GM12865 (cell line): ENCODE data around the gene BCL10.
A peak's percentile ranks its signal among the peaks of the same experiment; 100 is the strongest.

Source experiments
- DNase-seq: peaks from one replicate; pipeline ENCODE4 v3.0.0; 2010; ENCODE audit warnings: low read depth
- H3K4me3 ChIP-seq: 2 replicates; pipeline ENCODE4 v1.5.1; 2011; ENCODE audit warnings: mild to moderate bottlenecking, low read depth, low read length, control low read depth
- TF ChIP-seq, protein P1 (sequence below): IDR thresholded peaks from 2 replicates; pipeline ENCODE4 v1.5.1; 2011; ENCODE audit warnings: low read length, control low read depth, low read depth, inconsistent platforms; ENCODE audit not compliant: insufficient read depth; ENCODE audit errors: missing control alignments

The BCL10 gene

DNA sequence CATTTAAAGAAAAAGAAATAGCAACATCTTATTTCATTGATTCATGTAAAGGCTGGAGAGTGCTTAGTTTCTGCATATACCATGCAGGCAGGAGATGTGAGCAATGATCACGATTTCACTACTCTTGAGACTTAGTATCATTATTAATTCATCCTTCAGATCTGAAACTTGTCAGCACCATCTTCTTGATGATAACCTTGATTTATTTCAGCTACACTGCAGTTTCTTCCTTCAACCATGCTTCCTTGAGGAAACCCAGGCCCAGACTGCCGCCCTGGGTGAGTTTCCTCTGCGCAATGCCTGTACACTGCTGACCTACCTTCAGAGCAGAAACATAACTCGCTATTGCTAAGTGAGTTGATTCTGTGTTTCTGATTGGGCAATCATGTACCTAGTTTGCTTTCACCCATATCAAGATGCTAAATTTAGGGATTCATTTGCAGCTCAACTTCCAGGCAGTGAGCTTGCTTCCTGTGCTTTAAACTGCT, 13.5 kb upstream of the BCL10 start:
- TF ChIP-seq, protein P1, sequence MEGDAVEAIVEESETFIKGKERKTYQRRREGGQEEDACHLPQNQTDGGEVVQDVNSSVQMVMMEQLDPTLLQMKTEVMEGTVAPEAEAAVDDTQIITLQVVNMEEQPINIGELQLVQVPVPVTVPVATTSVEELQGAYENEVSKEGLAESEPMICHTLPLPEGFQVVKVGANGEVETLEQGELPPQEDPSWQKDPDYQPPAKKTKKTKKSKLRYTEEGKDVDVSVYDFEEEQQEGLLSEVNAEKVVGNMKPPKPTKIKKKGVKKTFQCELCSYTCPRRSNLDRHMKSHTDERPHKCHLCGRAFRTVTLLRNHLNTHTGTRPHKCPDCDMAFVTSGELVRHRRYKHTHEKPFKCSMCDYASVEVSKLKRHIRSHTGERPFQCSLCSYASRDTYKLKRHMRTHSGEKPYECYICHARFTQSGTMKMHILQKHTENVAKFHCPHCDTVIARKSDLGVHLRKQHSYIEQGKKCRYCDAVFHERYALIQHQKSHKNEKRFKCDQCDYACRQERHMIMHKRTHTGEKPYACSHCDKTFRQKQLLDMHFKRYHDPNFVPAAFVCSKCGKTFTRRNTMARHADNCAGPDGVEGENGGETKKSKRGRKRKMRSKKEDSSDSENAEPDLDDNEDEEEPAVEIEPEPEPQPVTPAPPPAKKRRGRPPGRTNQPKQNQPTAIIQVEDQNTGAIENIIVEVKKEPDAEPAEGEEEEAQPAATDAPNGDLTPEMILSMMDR: no peak
- peak; percentile 61 for DNase-seq
- H3K4me3 ChIP-seq: no peak overlapping the region

DNA sequence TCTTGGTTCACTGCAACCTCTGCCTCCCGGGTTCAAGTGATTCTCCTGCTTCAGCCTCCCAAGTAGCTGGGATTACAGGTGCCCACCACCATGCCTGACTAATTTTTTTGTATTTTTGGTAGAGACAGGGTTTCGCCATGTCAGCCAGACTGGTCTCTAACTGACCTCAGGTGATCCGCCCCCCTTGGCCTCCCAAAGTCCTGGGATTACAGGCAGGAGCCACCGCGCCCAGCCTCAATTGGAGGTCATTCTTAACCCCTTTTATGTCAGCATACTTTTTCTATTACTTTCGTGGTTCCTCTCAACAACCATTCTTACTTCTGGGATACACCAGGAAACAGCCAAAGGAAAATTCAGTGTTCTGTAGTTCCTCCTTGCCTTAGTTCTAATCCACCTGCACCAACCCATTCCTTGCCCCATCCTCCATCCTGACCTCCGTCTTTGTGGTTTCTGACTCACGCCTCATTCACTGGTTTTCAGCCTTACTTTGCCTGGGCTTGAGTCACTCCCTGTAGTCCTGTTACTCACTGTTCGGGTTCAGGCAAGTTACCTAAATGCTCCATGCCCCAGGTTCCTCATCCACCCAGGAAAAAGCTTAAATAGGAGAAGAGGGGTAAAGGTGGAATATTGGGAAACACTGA, 12.9 kb upstream of the BCL10 start:
- no peak for DNase-seq
- no peak overlapping the region for H3K4me3 ChIP-seq
- TF ChIP-seq, protein P1: no peak

DNA sequence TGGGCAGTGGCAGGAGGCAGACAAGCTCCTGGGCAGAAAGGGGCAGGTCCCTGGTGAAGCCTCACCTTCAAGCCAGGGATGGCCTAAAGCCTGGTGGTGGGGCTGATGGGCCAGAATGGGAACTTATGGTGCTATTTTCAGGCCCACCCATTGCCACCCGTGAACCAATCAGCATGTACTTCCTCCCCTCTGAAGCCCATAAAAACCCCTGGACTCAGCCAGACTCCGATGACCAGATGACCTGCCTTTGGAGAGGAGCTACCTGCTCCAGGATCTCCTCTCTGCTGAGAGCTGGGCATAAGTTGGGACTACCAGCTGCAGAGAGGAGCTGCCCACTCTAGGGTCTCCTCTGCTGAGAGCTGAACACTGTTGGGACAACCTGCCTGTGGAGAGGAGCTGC, 7.8 kb upstream of the BCL10 start:
- no peak overlapping the region for H3K4me3 ChIP-seq
- TF ChIP-seq, protein P1: no peak
- no peak for DNase-seq

DNA sequence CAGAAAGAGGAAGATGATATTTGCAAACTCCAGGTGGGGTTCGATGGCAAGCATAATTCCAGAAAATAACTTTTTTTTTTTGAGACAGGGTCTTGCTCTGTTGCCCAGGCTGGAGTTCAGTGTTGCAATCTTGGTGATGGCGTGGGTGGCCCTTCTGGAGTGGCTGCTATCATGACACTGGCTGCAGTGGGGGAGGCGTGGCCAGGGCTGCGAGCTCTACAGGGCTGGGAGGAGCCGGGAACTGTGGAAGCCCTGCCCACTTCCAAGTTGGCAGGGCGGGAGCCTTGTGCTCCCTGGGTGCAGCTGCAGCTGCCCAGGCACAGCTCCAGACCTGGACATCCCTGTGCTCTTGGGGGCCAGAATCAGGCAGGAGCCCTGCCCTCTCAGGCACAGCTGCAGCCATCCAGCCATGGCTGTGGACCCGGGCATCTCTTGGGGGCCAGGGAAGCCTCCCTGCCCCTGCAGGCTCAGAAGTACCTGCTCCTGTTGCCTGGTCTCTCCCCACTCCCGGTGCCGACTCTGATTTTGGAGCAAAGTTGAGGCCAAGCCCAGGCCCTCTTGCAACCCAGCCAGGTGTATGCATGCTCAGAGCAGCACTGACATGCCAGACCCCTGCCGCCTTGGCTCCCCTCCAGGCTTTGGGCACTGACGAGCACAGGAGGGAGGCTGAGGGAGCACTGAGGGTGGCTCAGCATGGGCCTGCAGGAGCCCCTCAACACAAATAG, 7.2 kb upstream of the BCL10 start:
- H3K4me3 ChIP-seq: no peak overlapping the region
- no peak for DNase-seq
- TF ChIP-seq, protein P1: no peak

DNA sequence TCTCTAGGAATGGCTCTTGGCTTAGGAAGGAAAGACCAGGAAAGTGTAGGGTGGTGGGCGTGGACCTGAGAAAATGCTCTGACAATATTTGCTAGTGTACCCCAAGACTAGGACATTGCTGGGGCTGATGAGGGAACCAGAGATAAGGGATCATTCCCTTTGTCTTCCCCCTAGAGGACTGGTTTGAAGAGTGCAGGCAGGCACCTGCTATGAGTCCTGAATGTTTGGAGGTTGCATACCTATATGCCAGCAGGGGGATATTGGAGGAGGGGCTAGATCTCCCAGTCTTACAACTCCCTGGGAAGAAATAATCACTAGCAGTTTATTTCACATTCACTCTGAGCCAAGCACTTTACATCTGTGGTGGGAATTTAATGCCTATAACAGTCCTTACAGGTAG, 6.0 kb upstream of the BCL10 start:
- TF ChIP-seq, protein P1: peak; percentile 17
- H3K4me3 ChIP-seq: no peak overlapping the region
- no peak for DNase-seq

DNA sequence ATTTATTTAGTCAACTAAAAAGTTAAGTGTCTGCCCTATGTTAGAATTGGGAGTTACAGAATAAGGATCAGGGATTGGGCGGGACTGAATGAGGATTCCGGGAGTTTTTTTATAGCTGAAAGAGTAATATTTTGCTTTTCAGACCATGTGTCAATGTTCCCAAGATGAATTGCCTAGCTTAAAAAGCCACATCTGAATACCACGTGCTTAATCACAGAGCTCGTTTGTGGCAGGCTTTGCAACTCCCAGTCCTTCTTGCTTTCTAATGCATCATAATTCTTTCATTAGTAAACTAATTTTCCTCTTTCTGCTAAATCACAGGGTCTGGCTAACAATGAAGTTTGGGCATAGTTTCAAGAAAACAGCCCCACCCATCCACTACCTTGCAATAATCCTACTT, 4.2 kb upstream of the BCL10 start:
- no peak for DNase-seq
- TF ChIP-seq, protein P1: no peak
- H3K4me3 ChIP-seq: no peak overlapping the region

DNA sequence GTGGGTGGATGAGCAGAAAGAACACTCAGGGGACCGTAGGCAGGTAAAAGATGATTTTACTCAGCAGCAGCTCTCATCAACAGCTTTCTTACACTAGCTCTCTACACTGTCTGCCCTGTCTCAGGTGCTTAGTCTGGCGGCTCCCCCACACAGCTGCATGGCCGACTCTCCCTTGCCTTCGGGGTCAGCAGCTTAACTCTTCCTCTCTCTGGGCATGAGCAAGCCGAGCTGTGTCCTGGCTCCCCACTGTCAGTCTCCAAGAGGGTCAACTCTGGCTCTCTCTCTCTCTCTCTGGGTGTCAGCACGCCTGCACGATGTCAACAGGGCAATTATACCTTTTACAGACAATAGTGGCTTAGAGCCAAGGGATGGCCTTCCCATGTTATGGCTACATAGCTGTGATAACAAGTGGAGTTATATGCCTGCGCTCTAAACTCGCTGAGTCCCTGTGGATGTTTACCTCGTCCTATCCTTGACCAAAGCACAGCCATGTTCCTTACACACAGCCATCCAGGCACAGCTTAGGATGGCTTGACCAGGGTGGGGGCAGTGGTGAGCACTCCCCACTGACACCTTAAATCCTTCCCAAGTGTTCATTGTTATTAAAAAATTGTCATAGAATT, 3.1 kb upstream of the BCL10 start:
- DNase-seq: no peak
- TF ChIP-seq, protein P1: no peak
- no peak overlapping the region for H3K4me3 ChIP-seq
